ENCODE measurements around the gene KLHL29. TPM values are rescaled to one million over a fixed set of nuclear protein-coding genes. Genes with fewer than 3 reads are reported as not detected.

The KLHL29 gene
- total RNA-seq, 2 experiments from 2014 or later = 2.5 to 2.7 TPM

DNA sequence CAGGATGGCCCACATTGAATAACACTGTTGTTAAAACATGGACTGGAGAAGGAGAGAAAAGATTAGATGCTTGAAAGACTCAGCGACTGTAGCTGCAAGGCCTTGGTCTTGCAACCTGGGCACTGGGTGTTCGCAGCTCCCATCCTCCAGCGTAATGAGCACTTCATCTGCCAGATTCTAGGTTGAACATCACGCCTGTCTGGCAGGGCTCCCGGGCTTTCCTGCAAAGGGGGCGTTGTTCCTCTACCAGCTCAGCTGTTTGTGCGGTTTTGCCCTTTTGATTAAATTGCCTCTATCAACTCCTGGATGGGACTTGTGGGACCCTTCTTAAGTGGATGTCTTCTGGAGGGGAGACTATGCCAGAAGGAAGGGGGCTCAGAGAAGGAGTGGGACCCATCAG, 215.4 kb downstream of the KLHL29 start:
- intact Hi-C loops (cut with DNase I, micrococcal nuclease) = no loop called here
- H3K9me3 Mint-ChIP-seq = no peaks in the 10 kb centered on the region
- ChIA-PET POLR2A (no interaction called here), CTCF (no interaction called here)
- Histone ChIP-seq H3K36me3 (ENCODE audit: insufficient read depth, low read length) (no peaks in the 10 kb centered on the region), H3K4me1 (ENCODE audit: insufficient read depth, low read length) (no peaks in the 10 kb centered on the region), H3K9me3 (ENCODE audit: control insufficient read depth in 1 of 2, insufficient read depth in 1 of 2, low read length in 2 of 2) (peaks cover 0 to 10% of the 10 kb centered on the region in 2 experiments), H3K27me3 (ENCODE audit: control insufficient read depth in 1 of 2, insufficient read depth in 2 of 2, low read length in 2 of 2) (peaks cover 0 to 2% of the 10 kb centered on the region in 2 experiments), H3K27ac (ENCODE audit: low read depth in 1 of 2, low read length in 2 of 2) (no peak overlapping the region), H3K4me3 (ENCODE audit: low read length) (no peak overlapping the region)
- ATAC-seq (ENCODE audit: poor library complexity) = no peak
- H3K4me3 Mint-ChIP-seq = no peak overlapping the region
- TF ChIP-seq, protein P1, sequence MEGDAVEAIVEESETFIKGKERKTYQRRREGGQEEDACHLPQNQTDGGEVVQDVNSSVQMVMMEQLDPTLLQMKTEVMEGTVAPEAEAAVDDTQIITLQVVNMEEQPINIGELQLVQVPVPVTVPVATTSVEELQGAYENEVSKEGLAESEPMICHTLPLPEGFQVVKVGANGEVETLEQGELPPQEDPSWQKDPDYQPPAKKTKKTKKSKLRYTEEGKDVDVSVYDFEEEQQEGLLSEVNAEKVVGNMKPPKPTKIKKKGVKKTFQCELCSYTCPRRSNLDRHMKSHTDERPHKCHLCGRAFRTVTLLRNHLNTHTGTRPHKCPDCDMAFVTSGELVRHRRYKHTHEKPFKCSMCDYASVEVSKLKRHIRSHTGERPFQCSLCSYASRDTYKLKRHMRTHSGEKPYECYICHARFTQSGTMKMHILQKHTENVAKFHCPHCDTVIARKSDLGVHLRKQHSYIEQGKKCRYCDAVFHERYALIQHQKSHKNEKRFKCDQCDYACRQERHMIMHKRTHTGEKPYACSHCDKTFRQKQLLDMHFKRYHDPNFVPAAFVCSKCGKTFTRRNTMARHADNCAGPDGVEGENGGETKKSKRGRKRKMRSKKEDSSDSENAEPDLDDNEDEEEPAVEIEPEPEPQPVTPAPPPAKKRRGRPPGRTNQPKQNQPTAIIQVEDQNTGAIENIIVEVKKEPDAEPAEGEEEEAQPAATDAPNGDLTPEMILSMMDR (IDR thresholded peaks at IDR 0.05) = no peak
- H3K36me3 Mint-ChIP-seq (ENCODE audit: low read depth) = no peaks in the 10 kb centered on the region
- no peaks in the 10 kb centered on the region for H3K27me3 Mint-ChIP-seq
- H3K27ac Mint-ChIP-seq = no peak overlapping the region
- DNase-seq = no peak
- no peaks in the 10 kb centered on the region for H3K4me1 Mint-ChIP-seq (ENCODE audit: low read depth)

DNA sequence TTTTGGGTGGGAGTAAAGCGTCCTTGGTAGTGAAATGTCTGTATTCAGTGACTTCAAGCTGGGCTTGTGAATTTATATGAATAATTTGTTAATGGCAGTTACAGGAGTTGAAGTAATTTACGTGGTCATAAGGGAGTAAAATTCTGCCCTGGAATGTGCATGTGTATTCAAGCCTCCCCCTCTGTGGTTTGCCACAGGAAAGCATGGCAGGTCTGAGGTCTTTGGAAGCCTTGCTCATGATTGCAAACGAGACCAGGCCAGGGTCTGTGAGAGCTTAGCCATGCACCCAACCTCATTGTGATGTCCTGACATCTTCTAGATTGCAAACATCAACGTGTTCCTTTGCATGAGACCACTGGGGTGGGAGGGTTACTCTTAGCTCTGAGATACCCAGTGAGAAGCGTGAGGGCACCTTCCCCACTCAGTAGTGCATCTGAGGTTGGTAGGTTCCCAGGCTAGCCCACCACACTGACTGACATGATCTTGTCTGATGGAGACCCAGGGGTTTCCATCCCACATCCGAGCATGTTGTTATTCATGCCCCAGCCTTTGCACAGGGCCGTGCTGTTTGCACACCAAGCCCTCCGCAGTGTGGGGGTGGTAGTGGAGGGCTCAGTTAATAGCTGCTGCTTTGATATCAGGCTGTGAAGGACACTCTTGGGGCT, 216.5 kb downstream of the KLHL29 start:
- ChIA-PET CTCF (no interaction called here), POLR2A (no interaction called here)
- Histone ChIP-seq H3K27ac (ENCODE audit: low read depth in 1 of 2, low read length in 2 of 2) (no peak overlapping the region), H3K27me3 (ENCODE audit: control insufficient read depth in 1 of 2, insufficient read depth in 2 of 2, low read length in 2 of 2) (peaks cover 0 to 2% of the 10 kb centered on the region in 2 experiments), H3K9me3 (ENCODE audit: control insufficient read depth in 1 of 2, insufficient read depth in 1 of 2, low read length in 2 of 2) (peaks cover 3 to 20% of the 10 kb centered on the region in 2 experiments), H3K36me3 (ENCODE audit: insufficient read depth, low read length) (no peaks in the 10 kb centered on the region), H3K4me1 (ENCODE audit: insufficient read depth, low read length) (no peaks in the 10 kb centered on the region), H3K4me3 (ENCODE audit: low read length) (no peak overlapping the region)
- DNase-seq = no peak
- Mint-ChIP-seq H3K4me3 (no peak overlapping the region), H3K27me3 (no peaks in the 10 kb centered on the region), H3K9me3 (no peaks in the 10 kb centered on the region), H3K4me1 (ENCODE audit: low read depth) (no peaks in the 10 kb centered on the region), H3K36me3 (ENCODE audit: low read depth) (no peaks in the 10 kb centered on the region), H3K27ac (no peak overlapping the region)
- intact Hi-C loops (cut with DNase I, micrococcal nuclease) = no loop called here
- TF ChIP-seq, protein P1 (IDR thresholded peaks at IDR 0.05) = no peak
- no peak for ATAC-seq (ENCODE audit: poor library complexity)

DNA sequence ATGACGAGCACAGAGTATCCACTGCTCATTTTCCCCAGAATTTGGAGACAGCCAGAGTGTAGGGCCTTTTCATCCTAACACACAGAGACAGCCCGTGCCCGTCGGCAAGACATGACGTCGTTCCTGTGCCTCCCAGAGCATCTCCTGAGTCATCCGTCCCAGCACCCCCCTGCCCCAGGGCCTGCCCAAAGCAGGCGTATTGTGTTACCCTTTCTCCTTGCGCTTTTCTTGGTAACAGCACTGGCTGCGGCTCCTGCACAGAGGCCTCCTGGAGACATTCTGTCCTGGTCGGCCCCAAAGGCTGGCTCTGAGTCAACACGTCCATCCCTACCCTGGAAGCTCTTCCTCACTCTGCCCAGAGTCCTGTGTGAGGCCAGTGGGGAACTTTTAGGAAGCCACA, 217.1 kb downstream of the KLHL29 start:
- Histone ChIP-seq H3K36me3 (ENCODE audit: insufficient read depth, low read length) (no peaks in the 10 kb centered on the region), H3K27ac (ENCODE audit: low read depth in 1 of 2, low read length in 2 of 2) (no peak overlapping the region), H3K4me3 (ENCODE audit: low read length) (no peak overlapping the region), H3K4me1 (ENCODE audit: insufficient read depth, low read length) (no peaks in the 10 kb centered on the region), H3K9me3 (ENCODE audit: control insufficient read depth in 1 of 2, insufficient read depth in 1 of 2, low read length in 2 of 2) (peaks cover 9 to 27% of the 10 kb centered on the region in 2 experiments), H3K27me3 (ENCODE audit: control insufficient read depth in 1 of 2, insufficient read depth in 2 of 2, low read length in 2 of 2) (peaks cover 0 to 2% of the 10 kb centered on the region in 2 experiments)
- ChIA-PET CTCF (no interaction called here), POLR2A (interaction anchor here (0.6 kb wide), 1 partner anchor 9 kb away, joined by 3 read pairs; no protein-coding TSS in a partner anchor)
- H3K4me1 Mint-ChIP-seq (ENCODE audit: low read depth) = no peaks in the 10 kb centered on the region
- DNase-seq = no peak
- no peaks in the 10 kb centered on the region for H3K9me3 Mint-ChIP-seq
- intact Hi-C loops (cut with DNase I, micrococcal nuclease) = no loop called here
- TF ChIP-seq, protein P1 (IDR thresholded peaks at IDR 0.05) = no peak
- ATAC-seq (ENCODE audit: poor library complexity) = no peak
- no peaks in the 10 kb centered on the region for H3K27me3 Mint-ChIP-seq
- H3K36me3 Mint-ChIP-seq (ENCODE audit: low read depth) = no peaks in the 10 kb centered on the region
- H3K27ac Mint-ChIP-seq = no peak overlapping the region
- no peak overlapping the region for H3K4me3 Mint-ChIP-seq
